Activated T-helper 1 cell treated with Interleukin-2 at 50 U/mL for 16 hours (primary cell): ENCODE data around the gene BEGAIN.
"Not testable (repeated sequence)": the region's sequence is repeated elsewhere in the genome, so short reads cannot be mapped to it uniquely, and the experiment has no call there.

Source experiments
- DNase-seq: peaks from one replicate; pipeline ENCODE4 v3.0.0-alpha.2; 2020; ENCODE audit warnings: low read depth

The BEGAIN gene

GRCh38 chr14:100523131-100523842, 63.9 kb downstream of the BEGAIN start:
- no peak for DNase-seq

- no peak for DNase-seq
Measured at GRCh38 chr14:100522616-100523099, 64.6 kb downstream of the BEGAIN start.

GRCh38 chr14:100506053-100506452, 81.2 kb downstream of the BEGAIN start:
- not testable (repeated sequence) for DNase-seq

GRCh38 chr14:100504372-100505078, 82.7 kb downstream of the BEGAIN start:
- no peak for DNase-seq

- DNase-seq, result no peak
Measured at GRCh38 chr14:100503251-100503650, 84.0 kb downstream of the BEGAIN start.

- DNase-seq, result no peak
Measured at GRCh38 chr14:100502622-100503220, 84.5 kb downstream of the BEGAIN start.

- DNase-seq, result no peak
Measured at GRCh38 chr14:100500128-100500527, 87.1 kb downstream of the BEGAIN start.

- DNase-seq, result no peak
Measured at GRCh38 chr14:100498068-100498467, 89.1 kb downstream of the BEGAIN start.

GRCh38 chr14:100495917-100496316, 91.3 kb downstream of the BEGAIN start:
- no peak for DNase-seq

- DNase-seq, result no peak
Measured at GRCh38 chr14:100494645-100495044, 92.6 kb downstream of the BEGAIN start.

GRCh38 chr14:100490252-100490651, 97.0 kb downstream of the BEGAIN start:
- DNase-seq, result no peak

GRCh38 chr14:100488057-100488456, 99.2 kb downstream of the BEGAIN start:
- no peak for DNase-seq

- no peak for DNase-seq
Measured at GRCh38 chr14:100487304-100487703, 99.9 kb downstream of the BEGAIN start.
